ENCODE results near the gene EMILIN2.
A peak's percentile ranks its signal among the peaks of the same experiment; 100 is the strongest.
"Not testable (repeated sequence)": the region's sequence is repeated elsewhere in the genome, so short reads cannot be mapped to it uniquely, and the experiment has no call there.

The EMILIN2 gene

DNA sequence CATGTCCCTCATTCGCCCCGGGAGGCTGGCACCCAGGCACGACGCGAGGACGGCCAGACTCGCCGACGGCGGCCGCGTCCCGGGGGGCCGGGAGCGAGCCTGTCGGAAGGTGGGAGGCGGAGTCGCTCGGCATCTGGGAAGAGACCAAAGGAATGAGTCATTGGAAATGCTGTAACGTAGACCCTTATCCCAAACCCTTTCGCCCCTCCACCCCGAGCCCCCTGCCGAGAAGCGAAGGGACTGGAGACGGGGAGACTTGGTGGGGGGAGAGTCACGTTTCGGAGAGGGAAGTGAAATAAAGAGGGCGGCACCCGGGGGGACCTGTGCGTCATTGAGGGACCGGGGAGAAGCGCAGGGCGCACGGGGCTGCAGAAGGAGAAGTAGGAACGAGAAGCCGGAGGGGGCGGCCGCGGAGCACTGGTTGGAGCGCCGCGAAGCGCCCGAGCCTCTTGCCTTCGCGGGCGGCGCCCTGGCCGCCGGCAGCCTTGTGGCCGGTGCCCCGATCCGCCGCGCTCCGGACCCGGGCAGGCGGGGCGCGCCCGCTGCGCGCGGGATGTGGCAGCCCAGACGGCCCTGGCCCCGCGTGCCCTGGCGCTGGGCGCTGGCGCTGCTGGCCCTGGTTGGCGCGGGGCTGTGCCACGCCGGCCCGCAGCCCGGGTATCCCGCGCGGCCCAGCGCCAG lies at the start of gene EMILIN2:
Gene EMILIN2 (plus strand): TSS at position 371 of the 681 bp plus-strand sequence. CDS start 183 bp downstream, at position 554.
- peak in 1 of 2 donors; percentile 9 for DNase-seq (ENCODE audit: low read depth in 2 of 2)

- DNase-seq (ENCODE audit: low read depth in 2 of 2), result no peak
These were observed 48.9 kb upstream of the EMILIN2 start for GRCh38 chr18:2797951-2798350.

- no peak for DNase-seq (ENCODE audit: low read depth in 2 of 2)
These were observed 47.4 kb upstream of the EMILIN2 start for GRCh38 chr18:2799369-2799768.

- DNase-seq (ENCODE audit: low read depth in 2 of 2), result no peak
These were observed 40.5 kb upstream of the EMILIN2 start for GRCh38 chr18:2805970-2806943.

GRCh38 chr18:2808640-2809039 lies 38.2 kb upstream of the EMILIN2 start:
- DNase-seq (ENCODE audit: low read depth in 2 of 2), result not testable (repeated sequence)

DNA sequence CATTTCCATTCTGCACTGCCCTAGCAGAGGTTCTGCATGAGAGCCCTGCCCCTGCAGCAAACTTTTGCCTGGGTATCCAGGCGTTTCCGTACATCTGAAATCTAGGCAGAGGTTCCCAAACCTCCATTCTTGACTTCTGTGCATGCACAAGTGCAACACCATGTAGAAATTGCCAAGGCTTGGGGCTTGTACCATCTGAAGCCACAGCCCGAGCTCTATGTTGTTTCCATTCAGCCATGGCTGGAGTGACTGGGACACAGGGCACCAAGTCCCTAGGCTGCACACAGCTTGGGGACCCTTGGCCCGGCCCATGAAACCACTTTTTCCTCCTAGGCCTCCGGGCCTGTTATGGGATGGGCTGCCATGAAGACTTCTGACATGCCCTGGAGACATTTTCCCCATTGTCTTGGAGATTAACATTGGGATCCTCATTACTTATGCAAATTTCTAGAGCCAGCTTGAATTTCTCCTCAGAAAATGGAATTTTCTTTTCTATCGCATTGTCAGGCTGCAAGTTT lies 37.1 kb upstream of the EMILIN2 start:
- DNase-seq (ENCODE audit: low read depth in 2 of 2), result not testable (repeated sequence)

DNA sequence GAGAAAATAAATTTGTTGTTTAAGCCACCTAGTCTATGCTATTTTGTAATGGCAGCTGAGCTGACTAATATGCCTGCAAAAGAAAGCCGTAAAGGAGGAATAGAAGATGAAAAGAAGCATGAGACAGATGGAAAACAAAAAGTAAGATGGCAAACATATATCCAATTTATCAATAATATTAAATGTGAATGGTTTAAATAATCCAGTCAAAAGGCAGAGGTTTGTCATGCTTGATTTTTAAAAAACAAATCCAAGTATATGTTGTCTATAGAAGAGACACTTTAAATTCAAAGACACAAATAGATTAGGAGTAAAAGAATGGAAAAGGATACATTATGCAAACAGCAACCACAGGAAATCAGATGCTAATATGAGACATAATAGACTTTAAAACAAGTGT lies 35.4 kb upstream of the EMILIN2 start:
- no peak for DNase-seq (ENCODE audit: low read depth in 2 of 2)

DNA sequence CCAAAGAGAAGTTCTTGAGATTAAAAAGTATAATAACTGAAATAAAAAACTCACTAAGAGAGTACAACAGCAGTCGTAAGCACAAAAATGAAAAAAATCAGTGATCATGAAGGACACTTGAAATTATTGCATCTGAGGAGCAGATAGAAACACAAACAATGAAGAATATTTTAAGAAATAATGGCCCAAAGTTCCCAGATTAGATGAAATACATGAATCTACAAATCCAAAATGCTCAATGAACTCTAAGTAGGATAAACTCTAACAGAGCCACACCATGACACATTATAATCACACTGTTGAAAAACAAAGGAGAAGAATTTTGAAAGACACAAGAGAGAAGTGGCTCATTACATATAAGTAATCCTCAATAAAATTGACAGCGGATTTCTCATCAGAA lies 31.9 kb upstream of the EMILIN2 start:
- DNase-seq (ENCODE audit: low read depth in 2 of 2), result no peak

DNA sequence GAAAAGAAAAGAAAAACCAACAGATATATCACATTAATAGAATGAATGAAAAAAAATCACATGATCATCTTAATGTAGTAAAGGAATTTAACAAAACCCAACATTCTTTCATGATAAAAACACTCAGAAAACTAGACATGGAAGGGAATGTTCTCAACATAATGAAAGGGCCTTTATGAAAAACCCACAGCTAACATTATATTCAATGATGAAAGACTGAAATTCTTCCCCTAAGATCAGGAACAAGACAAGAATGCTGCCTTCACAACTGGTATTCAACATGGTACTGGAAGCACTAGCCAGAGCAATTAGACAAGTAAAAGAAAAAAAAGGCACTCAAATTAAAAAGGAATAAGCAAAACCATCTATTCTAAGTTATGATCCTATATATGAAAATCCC lies 28.5 kb upstream of the EMILIN2 start:
- no peak for DNase-seq (ENCODE audit: low read depth in 2 of 2)

DNA sequence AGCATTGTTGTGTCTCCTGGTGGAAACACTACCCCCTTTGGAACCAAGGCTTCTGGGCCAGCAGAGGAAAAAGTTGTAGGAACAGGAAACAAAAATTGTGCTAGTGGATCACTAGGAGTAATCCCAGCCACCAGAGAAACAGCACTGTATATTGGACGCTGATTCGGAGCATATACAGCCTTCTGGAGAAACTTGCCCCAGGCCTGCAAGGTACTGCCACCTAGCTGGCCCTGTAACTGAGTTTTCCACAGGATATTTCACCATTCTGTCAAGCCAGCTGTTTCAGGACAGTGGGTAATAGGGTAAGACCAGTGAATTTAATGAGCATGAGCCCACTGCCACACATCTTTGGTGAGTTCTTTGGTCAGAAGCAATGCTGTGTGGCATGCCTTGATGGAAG lies 25.1 kb upstream of the EMILIN2 start:
- DNase-seq (ENCODE audit: low read depth in 2 of 2), result no peak

GRCh38 chr18:2822213-2822921 lies 24.4 kb upstream of the EMILIN2 start:
- DNase-seq (ENCODE audit: low read depth in 2 of 2), result no peak

DNA sequence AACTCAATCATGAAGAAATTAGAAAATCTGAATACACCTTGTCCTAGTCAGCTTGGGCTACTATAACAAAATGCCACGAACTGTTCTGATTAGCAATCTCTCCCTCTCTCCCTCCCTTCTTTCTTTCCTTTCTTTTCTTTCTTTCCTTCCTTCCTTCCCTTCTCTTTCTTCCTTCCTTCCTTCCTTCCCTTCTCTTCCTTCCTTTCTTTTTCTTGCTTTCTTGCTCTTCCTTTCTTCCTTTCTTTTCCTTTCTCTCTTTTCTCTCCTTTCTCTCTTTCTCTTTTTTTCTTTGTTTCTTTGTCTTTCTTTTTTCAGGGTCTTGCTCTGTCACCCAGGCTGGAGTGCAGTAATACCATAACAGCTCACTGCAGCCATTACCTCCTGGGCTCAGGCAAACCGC lies 23.6 kb upstream of the EMILIN2 start:
- DNase-seq (ENCODE audit: low read depth in 2 of 2), result no peak

DNA sequence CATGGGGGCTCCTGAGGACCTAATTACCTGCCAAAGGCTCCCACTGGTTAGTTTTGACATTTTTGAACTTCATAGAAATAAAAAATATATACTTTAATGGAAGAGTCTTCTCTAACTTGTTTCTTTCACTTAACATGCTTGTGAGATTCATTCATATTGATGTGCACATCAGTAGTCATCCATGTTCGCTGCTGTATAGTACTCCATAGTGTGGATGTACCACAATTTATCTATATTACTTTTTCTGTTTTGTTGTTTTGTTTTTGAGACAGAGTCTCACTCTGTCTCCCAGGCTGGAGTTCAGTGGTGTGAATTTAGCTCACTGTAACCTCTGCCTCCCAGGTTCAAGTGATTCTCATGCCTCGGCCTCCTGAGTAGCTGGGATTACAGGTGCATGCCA lies 22.8 kb upstream of the EMILIN2 start:
- no peak for DNase-seq (ENCODE audit: low read depth in 2 of 2)

DNA sequence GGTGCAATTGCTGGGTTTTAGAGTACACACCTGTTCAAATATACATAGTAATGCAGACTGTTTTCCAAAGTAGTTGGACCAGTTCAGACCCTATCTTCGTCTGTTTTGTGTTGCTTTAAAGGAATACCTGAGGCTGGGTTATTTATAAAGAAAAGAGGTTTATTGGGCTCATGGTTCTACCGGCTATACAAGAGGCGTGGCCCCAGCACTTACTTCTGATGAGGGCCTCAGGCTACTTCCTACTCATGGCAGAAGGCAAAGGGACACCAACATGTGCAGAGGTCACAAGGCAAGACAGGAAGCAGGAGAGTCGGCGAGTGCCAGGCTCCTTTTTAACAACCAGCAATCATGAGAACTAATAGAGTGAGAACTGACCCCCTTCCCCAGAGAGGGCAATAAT lies 21.9 kb upstream of the EMILIN2 start:
- DNase-seq (ENCODE audit: low read depth in 2 of 2), result no peak

DNA sequence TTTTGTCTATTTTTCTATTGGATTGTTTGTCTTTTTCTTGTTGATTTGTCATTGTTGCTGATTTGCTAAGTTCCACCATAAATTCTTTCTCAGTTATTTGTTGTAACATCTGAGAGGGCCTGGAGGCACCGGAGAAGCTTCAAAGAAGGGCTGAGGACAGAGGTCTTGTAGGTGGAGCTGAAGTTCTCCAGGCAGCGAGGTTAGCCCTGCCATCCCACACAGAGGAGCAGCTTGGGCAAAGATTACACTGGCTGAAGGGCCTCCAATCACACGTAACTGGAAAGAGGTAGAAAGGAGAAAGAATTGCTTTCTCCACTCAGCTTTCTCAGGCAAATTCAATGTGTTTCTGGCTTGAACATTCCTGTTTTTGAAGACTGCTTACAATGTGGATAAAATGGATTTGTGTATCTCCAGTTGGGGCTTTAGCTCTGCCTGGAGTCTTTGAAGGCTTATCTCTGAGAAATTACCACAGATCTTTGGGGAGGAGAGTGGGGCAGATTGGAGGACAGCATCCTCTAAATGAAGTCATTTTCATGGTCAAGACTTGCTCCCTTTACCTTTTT lies 21.1 kb upstream of the EMILIN2 start:
- no peak for DNase-seq (ENCODE audit: low read depth in 2 of 2)

- no peak for DNase-seq (ENCODE audit: low read depth in 2 of 2)
These were observed 20.2 kb upstream of the EMILIN2 start for GRCh38 chr18:2826581-2826980.

DNA sequence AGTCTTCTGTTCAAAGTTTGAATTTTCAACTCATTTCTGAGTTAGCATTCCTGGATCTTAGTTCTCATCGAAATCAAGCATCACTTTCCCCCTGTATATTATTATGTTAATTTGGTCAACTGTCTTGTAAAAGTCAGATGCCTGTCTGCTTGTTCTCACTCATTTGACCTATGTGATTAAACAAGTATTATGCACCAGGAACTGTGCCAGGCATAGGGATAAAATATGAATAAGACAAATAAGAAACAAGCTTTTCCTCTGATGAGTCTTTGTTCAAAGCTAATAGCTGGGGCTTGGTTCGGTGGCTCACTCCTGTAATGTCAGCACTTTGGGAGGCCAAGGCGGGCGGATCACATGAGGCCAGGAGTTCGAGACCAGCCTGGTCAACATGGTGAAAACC lies 19.7 kb upstream of the EMILIN2 start:
- DNase-seq (ENCODE audit: low read depth in 2 of 2), result no peak

DNA sequence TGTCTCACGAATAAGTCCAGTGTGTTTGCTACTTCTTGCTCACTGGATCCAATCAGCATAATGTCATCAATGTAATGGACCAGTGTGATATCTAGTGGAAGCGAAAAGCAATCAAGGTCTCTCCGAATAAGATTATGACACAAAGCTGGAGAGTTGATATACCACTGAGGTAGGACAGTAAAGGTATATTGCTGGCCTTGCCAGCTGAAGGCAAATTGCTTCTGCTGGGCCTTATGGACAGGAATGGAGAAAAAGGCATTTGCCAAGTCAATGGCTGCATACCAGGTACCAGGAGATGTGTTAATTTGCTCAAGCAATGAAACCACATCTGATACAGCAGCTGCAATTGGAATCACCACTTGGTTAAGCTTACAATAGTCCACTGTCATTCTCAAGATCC lies 10.7 kb upstream of the EMILIN2 start:
- not testable (repeated sequence) for DNase-seq (ENCODE audit: low read depth in 2 of 2)

DNA sequence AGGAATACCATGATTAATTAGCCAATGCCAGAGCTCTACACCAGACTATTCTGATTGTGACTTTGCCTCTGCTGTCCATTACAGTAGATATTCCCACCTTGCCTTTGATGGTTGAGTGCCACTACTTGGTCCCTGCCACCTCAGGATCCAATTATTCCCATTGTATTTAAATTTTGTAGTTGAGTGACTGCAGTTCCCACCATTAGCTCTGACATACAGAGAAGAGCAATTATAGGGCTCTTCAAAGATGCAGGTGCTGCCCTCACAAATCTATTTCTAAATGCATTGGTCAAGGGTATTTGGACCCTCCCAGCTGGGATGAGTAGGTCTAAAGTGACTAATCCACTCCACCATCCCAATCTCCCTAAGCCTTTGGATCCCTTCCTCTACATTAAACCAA lies 9.5 kb upstream of the EMILIN2 start:
- DNase-seq (ENCODE audit: low read depth in 2 of 2), result not testable (repeated sequence)

- DNase-seq (ENCODE audit: low read depth in 2 of 2), result no peak
These were observed 7.6 kb upstream of the EMILIN2 start for GRCh38 chr18:2839202-2839601.

DNA sequence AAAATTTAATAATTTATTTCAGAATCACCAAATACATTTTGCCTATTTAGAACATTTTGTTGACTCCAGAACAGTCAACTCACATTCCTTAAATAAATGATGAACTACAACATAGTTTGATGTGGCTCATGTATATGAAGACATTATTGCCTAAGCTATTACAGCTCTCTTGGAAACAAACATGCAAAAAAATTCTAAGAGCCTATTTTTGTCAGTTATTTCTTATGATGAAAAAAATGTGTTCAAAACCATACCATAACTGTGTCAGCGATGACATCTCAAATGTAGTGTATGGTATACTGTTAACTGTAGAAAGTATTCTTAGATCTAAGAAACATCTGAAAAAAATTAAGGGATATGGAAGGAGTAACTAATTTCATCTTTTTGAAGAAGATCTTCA lies 6.3 kb upstream of the EMILIN2 start:
- DNase-seq (ENCODE audit: low read depth in 2 of 2), result no peak

GRCh38 chr18:2843146-2843545 lies 3.7 kb upstream of the EMILIN2 start:
- no peak for DNase-seq (ENCODE audit: low read depth in 2 of 2)

Data from stimulated activated CD8-positive, alpha-beta memory T cell treated with anti-CD3 and anti-CD28 coated beads, Interleukin-2, amount 100 ng/mL, for 1 hour (primary cell).